ENCODE measurements around the gene PTPRH. TPM values are rescaled to one million over a fixed set of nuclear protein-coding genes. Genes with fewer than 3 reads are reported as not detected.

Gene PTPRH
- total and polyA plus RNA-seq, 9 of the 15 experiments (the other 6 are each of a cell fraction or from before 2014, with no cell fraction given): 0.87 to 34.3 (median 22.7) TPM

- no peak for TF ChIP-seq FOXA3 (CRISPR knock-in tag; conservative IDR thresholded peaks at IDR 0.05 in 1 of 2, IDR thresholded peaks at IDR 0.05 in 1 of 2)
- TF ChIP-seq SREBF2 (CRISPR knock-in tag; IDR thresholded peaks at IDR 0.05): no peak
- TF ChIP-seq FOXK1 (CRISPR knock-in tag; IDR thresholded peaks at IDR 0.05; ENCODE audit: borderline replicate concordance): peak; percentile 96
- TF ChIP-seq RAD21 (CRISPR knock-in tag; conservative IDR thresholded peaks at IDR 0.05 in 1 of 2, IDR thresholded peaks at IDR 0.05 in 1 of 2): 0 out of 4 replicates have a peak, but pooled peaks of 1 of the 2 experiments have one; percentile 7
- no peak for TF ChIP-seq PHB2 (IDR thresholded peaks at IDR 0.05; ENCODE audit: low read depth)
- TF ChIP-seq SRF (CRISPR knock-in tag; IDR thresholded peaks at IDR 0.05): peak in 1 of 2 experiments; percentile 83; a peak in 2 of 4 replicates
- no peak for TF ChIP-seq CREB3 (tag; conservative IDR thresholded peaks at IDR 0.05; ENCODE audit: low read depth)
- TF ChIP-seq HDAC2 (IDR thresholded peaks at IDR 0.05): peak; percentile 63; the same call in 1 of the 2 replicates
- TF ChIP-seq CEBPB (tag; IDR thresholded peaks at IDR 0.05): no peak
- no peak for TF ChIP-seq ZKSCAN8 (CRISPR knock-in tag; IDR thresholded peaks at IDR 0.05)
- TF ChIP-seq PKNOX1 (IDR thresholded peaks at IDR 0.05): no peak
- TF ChIP-seq ZNF253 (CRISPR knock-in tag; conservative IDR thresholded peaks at IDR 0.05): no peak
- no peak for TF ChIP-seq XRCC5 (IDR thresholded peaks at IDR 0.05; ENCODE audit: low read depth, low read length)
- no peak for TF ChIP-seq GATAD2A (IDR thresholded peaks at IDR 0.05)
- no peak for TF ChIP-seq HDAC6 (IDR thresholded peaks at IDR 0.05; ENCODE audit: low read depth, low read length)
- TF ChIP-seq RB1 (IDR thresholded peaks at IDR 0.05; ENCODE audit: low read depth): peak; percentile 44; the same call in 1 of the 2 replicates
- no peak for TF ChIP-seq ZNF408 (CRISPR knock-in tag; IDR thresholded peaks at IDR 0.05; ENCODE audit: low read depth)
- no peak; the same call in 1 of the 2 replicates for TF ChIP-seq MYNN (IDR thresholded peaks at IDR 0.05)
- TF ChIP-seq MYNN (CRISPR knock-in tag; IDR thresholded peaks at IDR 0.05): no peak
- no peak for TF ChIP-seq TEAD2 (tag; IDR thresholded peaks at IDR 0.05)
- no peak for TF ChIP-seq TCFL5 (CRISPR knock-in tag; conservative IDR thresholded peaks at IDR 0.05)
- TF ChIP-seq NUFIP1 (IDR thresholded peaks at IDR 0.05; ENCODE audit: partially characterized antibody): no peak
- TF ChIP-seq SFPQ (IDR thresholded peaks at IDR 0.05; ENCODE audit: low read depth, low read length): no peak
- no peak for TF ChIP-seq PML (IDR thresholded peaks at IDR 0.05; ENCODE audit: low read length)
- TF ChIP-seq CCAR2 (IDR thresholded peaks at IDR 0.05; ENCODE audit: low read depth, low read length): no peak
- TF ChIP-seq PCBP1 (IDR thresholded peaks at IDR 0.05; ENCODE audit: low read depth, low read length, poor library complexity, severe bottlenecking): peak; percentile 36
Observed at GRCh38 chr19:55179606-55180484, 29.5 kb downstream of the PTPRH start, which contains the start of gene SYT5 (continued).

All from K562 (cell line).